Thoracic aorta (tissue), 2 donors: ENCODE data around the gene RGS11. TPM values are rescaled to one million over a fixed set of nuclear protein-coding genes. Genes with fewer than 3 reads are reported as not detected.
"Not testable (repeated sequence)": the region's sequence is repeated elsewhere in the genome, so short reads cannot be mapped to it uniquely, and the experiment has no call there.

Experiments used
- ATAC-seq: fragments of 150-250 bp; one replicate; pipeline ENCODE4 v1.8.0; 2017; ENCODE audit warnings: low read depth; ENCODE audit not compliant: insufficient number of reproducible peaks, low FRiP score
- DNase-seq: peaks from one replicate; pipeline ENCODE4 v3.0.0-alpha.2; 2020; ENCODE audit warnings: low spot score
- H3K27ac ChIP-seq, 2 donors: fragments of 200-600 bp; sonication (generic); 1 replicate in 1 of 2; 2 replicates in 1 of 2; pipeline ENCODE4 v1.5.1; 2016; ENCODE audit warnings: mild to moderate bottlenecking in 2 of 2, moderate library complexity in 2 of 2
- H3K27me3 ChIP-seq: fragments of 200-600 bp; sonication (generic); replicated peaks from 2 replicates; pipeline ENCODE4 v1.6.0; 2016; ENCODE audit warnings: mild to moderate bottlenecking; ENCODE audit not compliant: insufficient read depth
- H3K36me3 ChIP-seq: fragments of 200-600 bp; sonication (generic); one replicate; pipeline ENCODE4 v1.5.1; 2016
- H3K4me1 ChIP-seq, 2 donors: fragments of 200-600 bp; sonication (generic); 1 replicate in 1 of 2; 2 replicates in 1 of 2; pipeline versions ENCODE4 v1.5.1 to v1.6.0; 2016; ENCODE audit warnings: low read depth in 2 of 2, mild to moderate bottlenecking in 1 of 2; ENCODE audit not compliant: control insufficient read depth in 1 of 2
- H3K4me3 ChIP-seq: fragments of 200-600 bp; sonication (generic); 2 replicates; pipeline ENCODE4 v1.5.1; 2016; ENCODE audit warnings: mild to moderate bottlenecking
- H3K9me3 ChIP-seq: fragments of 200-600 bp; sonication (generic); 2 replicates; pipeline ENCODE4 v1.5.1; 2016
- CTCF ChIP-seq: fragments of 200-600 bp; sonication (generic); IDR thresholded peaks from one replicate; pipeline ENCODE4 v1.5.1; 2019; ENCODE audit warnings: antibody characterized with exemption
- total RNA-seq, 2 donors: library from RNA; depleted of rRNA; stranded (reverse); fragments of >200 nt; gene quantifications; one replicate each; pipeline versions ENCODE4 v1.1.0 to v1.2.3, GENCODE V29; 2016

Gene RGS11
- total RNA-seq, 2 donors from 2014 or later = 16.8 to 19.4 TPM

DNA sequence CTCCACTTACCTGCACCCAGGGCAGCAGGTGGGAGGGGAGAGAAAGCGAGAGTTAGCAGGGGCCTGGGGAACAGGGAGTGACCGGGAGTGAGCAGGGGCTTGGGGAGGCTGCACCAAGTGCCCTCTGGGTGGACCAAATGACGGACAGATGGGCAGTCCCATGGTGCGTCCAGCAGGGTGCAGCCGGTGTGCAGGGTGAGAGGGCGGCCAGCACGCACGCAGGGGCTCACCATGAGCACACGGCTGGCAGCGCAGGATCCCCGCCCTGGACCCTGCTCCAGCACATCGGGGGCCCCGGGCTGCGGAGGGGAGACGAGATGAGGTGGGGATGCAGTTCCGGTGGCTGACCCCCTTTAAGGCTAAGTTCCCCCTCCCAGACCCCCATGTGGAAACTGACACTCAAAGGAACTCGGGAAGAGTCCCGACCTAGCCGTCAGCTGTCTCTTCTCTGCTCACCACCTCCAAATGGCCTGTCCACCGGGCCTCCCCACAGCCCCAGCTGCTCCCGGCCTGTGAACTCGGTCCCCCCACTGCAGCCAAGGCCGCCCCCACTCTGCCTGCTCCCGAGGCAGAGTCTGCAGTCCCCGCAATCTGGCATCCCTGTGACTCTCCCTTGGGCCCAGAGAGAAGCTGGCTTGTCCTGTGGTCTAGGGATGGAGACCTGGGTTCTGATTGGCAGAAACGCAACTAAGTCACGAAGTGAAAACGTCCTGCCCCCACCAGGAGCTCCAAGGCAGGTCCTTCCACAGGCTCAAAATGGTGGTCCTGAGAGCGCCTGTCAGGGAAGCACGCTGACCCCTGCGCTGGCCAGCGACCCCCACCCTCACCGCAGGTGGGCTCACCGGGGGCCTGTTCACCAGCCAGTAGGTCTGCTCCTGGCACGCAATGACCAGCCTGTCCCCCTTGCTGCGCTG lies 2.9 kb downstream of the RGS11 start:
- Histone ChIP-seq H3K27ac (no peak overlapping the region), H3K9me3 (no peaks in the 10 kb centered on the region), H3K4me3 (no peak overlapping the region), H3K27me3 (no peaks in the 10 kb centered on the region), H3K4me1 (peaks cover 0 to 9% of the 10 kb centered on the region in 2 donors), H3K36me3 (no peaks in the 10 kb centered on the region)
- ATAC-seq = no peak
- DNase-seq = no peak
- no peak for TF ChIP-seq CTCF

DNA sequence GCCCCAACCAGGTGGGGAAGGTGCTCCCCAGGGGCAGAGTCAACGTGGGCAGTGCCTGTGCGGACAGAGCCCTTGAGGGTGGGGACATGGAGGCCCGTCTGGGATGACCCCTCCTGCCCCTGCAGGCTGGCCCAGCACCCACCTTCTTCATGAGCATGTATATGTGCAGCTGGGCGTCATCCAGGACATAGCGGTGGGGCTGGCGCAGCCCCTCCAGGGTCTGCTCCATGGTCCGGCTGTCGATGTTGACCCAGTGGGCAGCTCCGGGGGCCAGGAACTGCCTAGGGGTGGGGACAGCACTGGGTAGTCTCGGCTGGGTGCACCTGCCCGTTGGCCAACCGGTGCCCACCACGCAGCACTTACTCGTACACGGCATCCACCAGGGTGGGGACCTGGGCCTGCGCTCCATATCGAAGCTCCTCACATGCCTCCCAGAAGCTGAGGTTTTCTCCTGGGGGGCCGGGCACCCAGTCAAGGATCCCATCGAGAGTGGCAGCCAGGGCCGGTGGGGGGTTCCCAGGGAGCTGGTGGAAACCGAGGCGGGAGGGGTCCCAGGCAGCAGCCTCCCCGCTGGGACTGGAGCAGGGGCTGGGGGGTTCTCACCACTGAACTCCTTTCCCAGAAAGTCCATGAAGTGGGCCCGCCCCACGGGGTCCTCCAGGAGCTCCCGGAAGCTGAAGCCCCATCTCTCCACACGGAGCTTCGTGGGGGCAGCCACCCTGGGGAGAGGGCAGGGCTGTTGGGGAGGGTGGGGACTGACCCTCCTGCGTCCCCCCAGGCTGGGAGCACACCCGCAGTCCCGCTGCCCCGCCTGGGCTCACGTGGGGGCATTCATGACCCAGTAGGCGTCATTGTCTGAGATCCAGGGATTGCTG lies 5.1 kb downstream of the RGS11 start:
- Histone ChIP-seq H3K4me3 (no peak overlapping the region), H3K27ac (no peak overlapping the region), H3K9me3 (no peaks in the 10 kb centered on the region), H3K4me1 (peaks cover 0 to 9% of the 10 kb centered on the region in 2 donors), H3K36me3 (no peaks in the 10 kb centered on the region), H3K27me3 (no peaks in the 10 kb centered on the region)
- no peak for TF ChIP-seq CTCF
- ATAC-seq (no peak), DNase-seq (no peak)

- no peak overlapping the region for H3K4me3 ChIP-seq
- no peaks in the 10 kb centered on the region for H3K9me3 ChIP-seq
- ATAC-seq (no peak), DNase-seq (no peak)
- no peaks in the 10 kb centered on the region for H3K4me1 ChIP-seq
- no peak for TF ChIP-seq CTCF
- H3K36me3 ChIP-seq = peaks cover under 1% of the 10 kb centered on the region
- no peak overlapping the region for H3K27ac ChIP-seq
- H3K27me3 ChIP-seq = no peaks in the 10 kb centered on the region
Observed at GRCh38 chr16:269061-269796, 6.5 kb downstream of the RGS11 start.

GRCh38 chr16:268141-269053 lies 7.3 kb downstream of the RGS11 start:
- H3K27ac ChIP-seq = no peak overlapping the region
- no peak overlapping the region for H3K4me3 ChIP-seq
- DNase-seq (no peak), ATAC-seq (no peak)
- TF ChIP-seq CTCF = no peak
- H3K9me3 ChIP-seq = no peaks in the 10 kb centered on the region
- peaks cover 7% of the 10 kb centered on the region for H3K36me3 ChIP-seq
- no peaks in the 10 kb centered on the region for H3K27me3 ChIP-seq
- no peaks in the 10 kb centered on the region for H3K4me1 ChIP-seq

DNA sequence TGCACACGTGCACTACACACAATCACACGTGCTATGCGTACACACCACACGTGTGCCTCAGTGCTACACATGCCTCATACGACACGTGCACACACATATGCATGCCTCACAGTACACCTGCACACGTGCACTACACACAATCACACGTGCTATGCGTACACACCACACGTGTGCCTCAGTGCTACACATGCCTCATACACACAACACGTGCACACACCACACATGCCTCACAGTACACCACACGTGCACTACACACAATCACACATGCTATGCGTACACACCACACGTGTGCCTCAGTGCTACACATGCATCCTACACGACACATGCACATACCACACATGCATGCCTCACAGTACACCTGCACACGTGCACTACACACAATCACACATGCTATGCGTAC lies 8.2 kb downstream of the RGS11 start:
- not testable (repeated sequence) for H3K9me3 ChIP-seq, H3K4me3 ChIP-seq, H3K27ac ChIP-seq, ATAC-seq, H3K4me1 ChIP-seq, DNase-seq, H3K27me3 ChIP-seq
- peaks cover 14% of the 10 kb centered on the region for H3K36me3 ChIP-seq
